CD4-positive, alpha-beta T cell treated with Interleukin-17A for 4 hours (primary cell): ENCODE measurements around the gene CA11.
"Not testable (repeated sequence)": the region's sequence is repeated elsewhere in the genome, so short reads cannot be mapped to it uniquely, and the experiment has no call there.

Source experiments
- DNase-seq: peaks from one replicate; pipeline ENCODE4 v3.0.0-alpha.2; 2020; ENCODE audit warnings: mixed read lengths

Gene CA11

GRCh38 chr19:48669903-48670668 lies 24.1 kb upstream of the CA11 start:
- no peak for DNase-seq

DNA sequence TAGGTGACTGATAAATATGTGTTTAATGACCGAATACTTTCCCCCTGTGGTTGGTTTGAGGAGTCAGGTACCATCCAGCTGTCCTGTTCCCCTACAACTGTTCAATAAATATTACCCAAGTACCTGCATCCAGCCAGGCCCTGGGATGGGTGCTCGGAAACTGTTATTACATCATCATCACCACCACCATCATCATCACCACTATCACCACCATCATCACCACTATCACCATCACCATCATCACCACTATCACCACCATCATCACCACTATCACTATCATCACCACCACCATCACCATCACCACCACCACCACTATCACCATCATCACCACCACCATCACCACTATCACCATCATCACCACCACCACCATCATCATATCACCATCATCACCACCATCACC lies 22.8 kb upstream of the CA11 start:
- no peak for DNase-seq

GRCh38 chr19:48668332-48668731 lies 22.3 kb upstream of the CA11 start:
- DNase-seq, result no peak

DNA sequence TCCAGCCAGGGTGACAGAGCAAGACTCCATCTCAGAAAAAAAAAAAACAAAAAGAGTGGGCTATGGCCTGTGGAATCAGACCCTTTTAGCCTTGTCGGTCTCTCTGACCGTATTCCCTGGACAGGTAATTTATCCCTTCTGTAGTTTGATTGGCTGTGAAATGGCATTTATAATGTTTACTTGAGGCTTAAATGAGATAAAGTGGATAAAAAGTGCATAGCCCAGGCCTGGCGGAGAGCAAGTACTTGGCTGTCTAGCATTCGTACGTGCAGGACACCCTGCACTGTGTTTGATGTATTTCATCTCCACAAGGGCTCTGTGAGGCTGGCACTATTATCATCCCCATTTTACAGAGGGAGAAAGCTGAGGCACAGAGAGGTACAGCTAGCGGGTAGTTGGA lies 19.8 kb upstream of the CA11 start:
- no peak for DNase-seq

DNA sequence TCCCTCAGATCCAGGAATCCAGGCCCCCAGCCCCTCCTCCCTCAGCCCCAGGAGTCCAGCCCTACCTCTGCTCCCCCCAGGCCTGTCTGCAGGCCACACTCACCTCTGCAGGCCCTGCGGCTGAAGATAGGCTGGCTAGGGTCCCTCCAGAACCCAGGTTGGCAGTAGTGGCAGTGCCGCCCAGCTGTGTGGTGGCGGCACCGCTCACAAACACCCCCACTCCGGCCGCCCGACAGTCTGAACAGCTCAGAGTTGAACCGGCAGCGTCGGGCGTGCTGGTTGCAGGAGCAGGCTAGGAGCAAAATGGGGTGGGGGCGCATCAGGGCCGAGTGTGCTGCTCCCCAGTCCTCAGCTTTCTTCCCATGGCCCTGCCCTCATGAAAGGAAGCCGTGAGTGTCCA lies 18.5 kb upstream of the CA11 start:
- no peak for DNase-seq

- DNase-seq, result no peak
These were observed 17.7 kb upstream of the CA11 start for GRCh38 chr19:48663667-48664066.

DNA sequence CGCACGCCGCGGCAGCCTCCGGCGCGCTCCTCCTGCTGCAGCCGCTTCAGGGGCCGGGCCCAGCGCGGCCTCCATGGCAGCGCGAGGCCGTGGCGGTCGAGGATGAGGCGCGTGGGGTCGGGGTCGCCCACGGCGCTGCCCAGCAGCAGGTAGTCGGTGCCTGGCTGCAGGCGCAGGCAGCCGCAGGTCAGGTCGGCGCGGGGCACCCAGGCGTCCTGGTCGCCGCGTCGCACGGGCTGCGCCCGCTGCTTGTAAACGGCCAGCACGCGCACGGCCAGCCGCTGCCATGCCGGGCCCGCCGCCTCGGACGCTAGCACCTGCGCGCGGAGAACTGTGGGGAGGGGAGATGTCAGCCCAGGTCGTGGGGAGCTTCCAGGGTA lies 15.7 kb upstream of the CA11 start:
- no peak for DNase-seq

DNA sequence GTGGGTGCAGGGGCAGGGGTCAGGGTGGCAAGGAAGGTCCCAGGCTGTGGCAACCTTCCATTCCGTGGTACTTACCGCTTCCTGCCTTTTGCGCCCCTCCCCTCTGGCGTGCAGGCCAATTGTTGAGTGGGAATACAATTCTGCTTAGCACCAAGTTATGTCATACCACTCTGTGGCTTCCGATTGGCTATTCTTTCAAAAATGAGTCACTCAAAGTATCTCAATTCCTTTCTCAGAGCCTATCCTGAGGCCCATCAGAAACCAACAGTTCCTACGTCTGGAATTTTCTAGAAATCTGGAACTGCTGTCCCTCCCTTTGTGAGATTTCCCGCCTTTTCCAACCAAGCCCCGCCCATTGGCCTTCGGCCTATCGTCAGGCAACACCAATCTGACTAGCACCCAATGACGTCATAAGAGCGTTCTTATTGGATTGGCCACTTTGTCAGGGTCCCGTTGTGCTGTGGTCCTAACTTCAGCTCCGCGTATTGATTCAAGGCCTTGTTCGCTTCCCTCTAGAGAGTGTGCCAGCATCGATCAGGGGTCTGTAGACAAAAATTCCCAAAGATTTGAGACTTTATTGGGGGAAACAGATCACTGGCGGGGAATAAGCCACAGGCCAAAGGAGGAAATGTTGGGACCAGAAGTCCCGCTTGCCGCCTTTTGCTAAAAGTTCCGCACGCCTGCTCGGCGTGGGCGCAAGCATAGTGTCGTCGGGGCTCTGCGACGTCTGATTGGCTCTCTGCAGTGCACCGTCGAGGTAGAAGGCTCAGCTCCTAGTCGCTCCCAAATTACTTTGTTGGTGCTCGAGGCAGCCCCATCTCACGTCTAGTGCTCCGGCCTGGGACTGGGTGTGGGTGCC lies 15.1 kb upstream of the CA11 start:
- DNase-seq, result peak; percentile 86

DNA sequence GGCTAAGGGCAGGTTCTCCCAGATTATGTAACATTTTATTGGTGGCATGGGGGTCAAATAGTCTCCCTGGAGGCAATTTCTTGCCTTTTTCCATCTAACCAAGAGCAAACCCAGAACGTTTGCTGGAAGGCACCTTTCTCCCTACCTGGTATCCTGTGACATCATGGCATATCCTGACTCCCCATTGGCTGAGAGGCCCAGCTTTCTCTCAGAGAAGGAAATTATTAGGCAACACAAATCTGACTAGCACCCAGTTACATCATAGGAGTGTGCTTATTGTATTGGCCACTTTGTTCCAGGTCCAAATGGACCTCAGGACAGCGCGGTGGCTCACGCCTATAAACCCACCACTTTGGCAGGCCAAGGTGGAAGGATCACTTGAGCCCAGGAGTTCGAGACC lies 13.8 kb upstream of the CA11 start:
- no peak for DNase-seq

GRCh38 chr19:48658483-48658882 lies 12.5 kb upstream of the CA11 start:
- no peak for DNase-seq

DNA sequence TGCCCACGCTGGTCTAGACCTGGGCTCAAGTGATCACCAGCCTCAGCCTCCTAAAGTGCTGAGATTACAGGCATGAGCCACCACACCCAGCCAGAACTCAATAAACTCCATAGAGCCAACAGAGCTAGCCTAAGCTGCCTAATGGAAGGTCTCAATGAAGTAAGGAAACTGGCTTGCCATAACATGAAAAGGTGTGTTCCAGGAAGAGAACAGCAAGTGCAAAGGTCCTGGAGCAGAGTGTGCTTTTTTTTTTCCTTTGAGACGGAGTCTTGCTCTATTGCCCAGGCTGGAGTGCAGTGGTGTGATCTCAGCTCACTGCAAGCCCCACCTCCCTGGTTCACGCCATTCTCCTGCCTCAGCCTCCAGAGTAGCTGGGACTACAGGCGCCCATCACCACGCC lies 11.8 kb upstream of the CA11 start:
- not testable (repeated sequence) for DNase-seq

- no peak for DNase-seq
These were observed 11.0 kb upstream of the CA11 start for GRCh38 chr19:48656840-48657474.

DNA sequence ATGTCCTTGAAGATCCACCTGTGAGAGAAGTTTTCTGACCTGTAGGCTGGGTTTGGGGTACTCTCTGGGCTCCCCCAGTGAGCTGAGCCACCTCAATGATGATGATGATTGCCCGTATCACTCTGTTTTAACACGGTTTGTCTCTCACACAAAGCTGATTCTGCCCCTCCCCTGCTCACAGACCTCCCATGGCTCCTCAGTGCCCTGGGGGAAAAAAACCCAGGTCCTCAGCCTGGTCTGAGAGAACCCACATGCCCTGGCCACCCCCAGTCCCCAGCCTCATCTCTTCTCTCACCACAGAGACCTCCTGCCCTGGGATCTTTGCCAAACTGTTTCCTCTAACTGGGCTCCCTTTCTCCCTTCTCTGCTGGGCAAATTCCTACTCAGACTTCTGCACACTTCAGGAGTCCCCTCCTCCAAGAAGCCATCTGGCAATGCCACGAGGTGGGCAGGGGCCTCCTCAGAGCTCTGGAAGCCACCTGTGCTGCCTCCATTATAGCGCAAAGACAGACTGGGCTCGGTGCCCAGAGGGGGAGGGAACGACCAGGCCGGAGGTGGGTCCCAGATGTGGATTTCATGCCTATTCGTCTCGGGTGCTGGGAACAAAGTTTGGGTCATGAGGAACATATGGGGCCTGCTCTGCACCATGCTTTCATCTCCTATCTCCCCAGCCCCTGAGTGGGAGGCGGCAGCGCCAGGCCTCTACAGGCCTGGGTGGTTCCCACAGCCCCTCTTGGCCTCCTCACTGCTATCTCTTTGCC lies 8.5 kb upstream of the CA11 start:
- no peak for DNase-seq

GRCh38 chr19:48651683-48652048 lies 5.7 kb upstream of the CA11 start:
- DNase-seq, result no peak

DNA sequence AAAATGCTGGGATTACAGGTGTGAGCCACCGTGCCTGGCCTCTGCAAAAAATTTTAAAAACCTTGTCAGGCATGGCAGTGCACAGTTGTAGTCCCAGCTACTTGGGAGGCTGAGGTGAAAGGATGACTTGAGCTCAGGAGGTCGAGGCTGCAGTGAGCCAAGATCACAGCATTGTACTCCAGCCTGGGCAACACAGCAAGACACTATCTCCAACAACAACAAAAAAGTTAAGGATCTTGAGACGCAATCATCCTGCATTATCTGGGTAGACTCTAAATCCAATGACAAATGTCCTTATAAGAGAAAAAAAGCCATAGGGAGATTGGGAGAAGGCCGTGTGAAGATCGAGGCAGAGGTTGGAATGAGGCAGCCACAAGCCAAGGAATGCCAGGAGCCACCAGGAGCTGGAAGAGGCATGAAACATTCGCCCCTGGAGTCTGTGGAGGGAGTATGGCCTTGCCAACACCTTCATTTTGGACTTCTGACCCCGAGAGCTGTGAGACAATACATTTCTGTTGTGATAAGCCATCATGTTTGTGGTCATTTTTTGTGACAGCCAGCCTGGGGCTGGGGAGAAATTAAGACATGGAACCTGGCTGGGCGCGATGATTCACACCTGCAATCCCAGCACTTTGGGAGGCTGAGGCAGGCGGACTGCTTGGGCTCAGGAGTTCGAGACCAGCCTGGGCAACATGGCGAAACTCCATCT lies 5.1 kb upstream of the CA11 start:
- DNase-seq, result no peak

GRCh38 chr19:48648134-48648533 lies 2.1 kb upstream of the CA11 start:
- no peak for DNase-seq

DNA sequence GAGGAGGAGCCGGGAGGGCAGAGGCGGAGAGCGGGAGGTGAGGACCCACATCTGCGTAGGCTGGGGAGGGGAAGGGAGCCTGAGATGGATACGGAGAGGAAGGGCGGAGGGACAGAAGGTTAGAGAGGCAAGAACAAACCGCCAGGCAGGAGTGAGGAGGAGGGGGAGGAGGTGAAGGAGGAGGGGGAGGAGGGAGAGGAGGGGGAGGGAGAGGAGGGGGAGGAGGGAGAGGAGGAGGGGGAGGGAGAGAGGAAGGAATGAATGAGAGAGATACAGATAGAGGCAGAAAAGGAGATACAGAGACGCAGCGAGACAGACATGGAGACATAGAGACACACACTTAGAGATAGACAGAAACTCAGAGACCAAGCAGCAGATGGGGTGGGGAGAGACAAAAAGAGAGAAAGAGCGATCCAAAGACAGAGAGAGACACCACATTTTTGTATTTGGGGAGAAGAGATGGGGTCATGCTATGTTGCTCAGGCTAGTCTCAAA lies 782 bp upstream of the CA11 start:
- DNase-seq, result no peak

DNA sequence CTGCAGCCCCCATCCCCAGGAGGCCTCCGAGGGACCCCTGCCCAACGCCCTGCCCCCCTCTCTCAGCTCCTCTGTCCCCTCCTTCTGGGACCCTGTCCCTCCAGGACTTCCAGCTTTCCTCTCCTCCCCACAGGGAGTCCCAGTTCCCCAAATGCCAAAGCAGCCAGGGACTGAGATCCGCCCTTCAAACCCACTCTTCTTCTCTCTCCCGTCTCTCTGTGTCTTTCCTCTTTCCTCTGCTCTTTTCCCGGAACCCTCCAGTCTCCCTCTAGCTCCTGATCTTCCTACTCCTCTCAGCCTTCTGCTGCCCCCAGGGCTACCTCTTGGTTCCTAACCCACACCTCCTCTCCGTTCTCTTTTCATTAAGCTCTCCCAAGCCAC lies 377 bp downstream of the CA11 start:
- no peak for DNase-seq

DNA sequence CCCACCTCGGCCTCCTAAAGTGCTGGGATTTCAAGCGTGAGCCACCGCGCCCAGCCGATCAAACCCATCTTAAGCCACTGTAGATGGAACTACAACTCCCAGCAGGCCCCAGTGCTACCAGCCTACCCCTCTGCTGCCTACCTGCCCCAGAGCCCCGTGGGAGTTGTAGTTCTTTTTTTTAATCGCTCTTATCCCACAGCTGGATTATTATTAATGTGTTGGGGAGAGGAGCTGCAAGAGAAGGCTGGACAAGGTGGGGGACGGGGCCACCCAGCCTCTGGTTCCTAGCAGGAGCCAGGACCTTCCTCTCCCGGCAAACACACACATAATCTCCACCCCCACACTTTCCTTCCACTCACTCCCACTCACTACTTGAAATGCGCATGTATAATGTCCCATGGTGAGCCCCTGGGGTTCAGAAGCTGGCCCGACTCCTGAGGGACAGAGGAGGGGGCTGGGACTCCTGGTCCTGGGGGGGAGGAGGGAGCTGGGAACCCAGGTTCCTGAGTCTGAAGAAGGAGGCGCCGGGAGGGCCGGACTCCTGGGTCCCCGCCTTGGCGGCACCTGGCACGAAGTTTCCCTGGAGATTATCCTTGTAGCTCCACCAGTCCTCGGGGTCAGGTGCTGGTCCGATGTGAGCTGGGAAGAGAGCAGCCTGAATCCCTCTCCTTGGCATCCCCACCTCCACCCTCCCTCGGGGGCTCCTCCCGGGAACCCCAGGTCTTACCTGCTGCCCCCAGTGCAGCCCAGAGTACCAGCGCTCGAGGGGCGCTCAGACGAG lies 958 bp downstream of the CA11 start:
- peak; percentile 83 for DNase-seq

DNA sequence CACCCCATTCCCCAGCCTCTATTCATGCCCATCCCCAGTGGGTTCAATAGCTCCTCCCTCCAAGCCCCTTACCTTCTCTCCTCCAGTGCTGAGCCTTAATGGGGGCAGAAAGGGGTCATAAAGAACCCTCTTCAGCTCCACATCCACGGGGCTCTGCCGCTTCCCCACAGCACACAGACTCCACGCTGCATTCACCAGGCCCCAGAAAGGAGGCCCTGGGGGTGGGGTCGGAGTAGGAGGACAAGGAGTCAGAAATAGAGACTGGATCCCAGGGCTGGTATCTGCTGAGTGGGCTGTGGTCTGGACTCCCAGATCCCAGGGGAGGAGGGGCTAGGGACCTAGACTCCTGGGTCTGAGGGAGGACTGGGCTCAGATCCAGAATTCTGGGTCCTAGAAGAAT lies 1.6 kb downstream of the CA11 start:
- DNase-seq, result no peak

DNA sequence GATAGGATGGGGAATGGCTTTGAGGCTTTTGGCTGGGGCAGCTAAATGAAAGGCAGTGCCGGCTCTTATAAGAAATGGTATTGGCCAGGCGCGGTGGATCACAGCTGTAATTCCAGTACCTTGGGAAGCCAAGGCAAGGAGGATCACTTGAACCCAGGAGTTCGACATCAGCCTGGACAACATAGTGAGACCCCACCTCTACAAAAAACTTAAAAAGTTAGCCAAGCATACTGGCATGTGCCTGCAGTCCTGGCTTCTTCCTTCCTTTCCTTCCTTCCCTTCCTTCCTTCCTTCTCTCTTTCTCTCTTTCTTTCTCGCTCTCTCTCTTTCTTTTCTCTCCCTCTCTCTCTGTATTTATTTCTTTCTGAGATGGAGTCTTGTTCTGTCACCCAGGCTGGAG lies 3.1 kb downstream of the CA11 start:
- no peak for DNase-seq

- DNase-seq, result no peak
These were observed 4.1 kb downstream of the CA11 start for GRCh38 chr19:48641850-48642249.
